ENCODE measurements around the gene SRRM2. TPM values are rescaled to one million over a fixed set of nuclear protein-coding genes. Genes with fewer than 3 reads are reported as not detected.

The SRRM2 gene
- total and polyA plus RNA-seq, 5 donors from 2014 or later = 29.8 to 1,344 (median 38.6) TPM

- DNase-seq (no peak), ATAC-seq (ENCODE audit: low read depth in 2 of 2) (no peak)
- Mint-ChIP-seq H3K27ac (no peak overlapping the region), H3K27me3 (no peaks in the 10 kb centered on the region), H3K4me3 (no peak overlapping the region), H3K9me3 (no peaks in the 10 kb centered on the region), H3K36me3 (no peaks in the 10 kb centered on the region), H3K4me1 (no peaks in the 10 kb centered on the region)
- Histone ChIP-seq H3K36me3 (ENCODE audit: control insufficient read depth, insufficient read depth, low read length) (no peaks in the 10 kb centered on the region), H3K27ac (ENCODE audit: insufficient read depth, low read length, poor library complexity, severe bottlenecking) (no peak overlapping the region), H3K9me3 (ENCODE audit: control insufficient read depth in 2 of 2, low read length in 2 of 2) (no peaks in the 10 kb centered on the region), H3K4me3 (ENCODE audit: low read depth, low read length) (no peak overlapping the region), H3K4me1 (ENCODE audit: control insufficient read depth, insufficient read depth, low read length, poor library complexity, severe bottlenecking) (no peaks in the 10 kb centered on the region), H3K27me3 (ENCODE audit: control insufficient read depth, insufficient read depth, low read length) (no peaks in the 10 kb centered on the region)
Measured at GRCh38 chr16:2737895-2738418, 14.5 kb upstream of the SRRM2 start.

GRCh38 chr16:2738615-2739014 is 13.8 kb upstream of the SRRM2 start:
- H3K36me3 Mint-ChIP-seq = no peaks in the 10 kb centered on the region
- no peaks in the 10 kb centered on the region for H3K27me3 Mint-ChIP-seq
- no peak overlapping the region for H3K4me3 ChIP-seq (ENCODE audit: low read depth, low read length)
- H3K27ac ChIP-seq (ENCODE audit: insufficient read depth, low read length, poor library complexity, severe bottlenecking) = no peak overlapping the region
- DNase-seq (no peak), ATAC-seq (ENCODE audit: low read depth in 2 of 2) (no peak)
- no peak overlapping the region for H3K4me3 Mint-ChIP-seq
- no peak overlapping the region for H3K27ac Mint-ChIP-seq
- no peaks in the 10 kb centered on the region for H3K36me3 ChIP-seq (ENCODE audit: control insufficient read depth, insufficient read depth, low read length)
- H3K4me1 ChIP-seq (ENCODE audit: control insufficient read depth, insufficient read depth, low read length, poor library complexity, severe bottlenecking) = no peaks in the 10 kb centered on the region
- no peaks in the 10 kb centered on the region for H3K27me3 ChIP-seq (ENCODE audit: control insufficient read depth, insufficient read depth, low read length)
- no peaks in the 10 kb centered on the region for H3K9me3 ChIP-seq (ENCODE audit: control insufficient read depth in 2 of 2, low read length in 2 of 2)
- no peaks in the 10 kb centered on the region for H3K9me3 Mint-ChIP-seq
- no peaks in the 10 kb centered on the region for H3K4me1 Mint-ChIP-seq

GRCh38 chr16:2739625-2740430 is 12.6 kb upstream of the SRRM2 start:
- H3K9me3 ChIP-seq (ENCODE audit: control insufficient read depth in 2 of 2, low read length in 2 of 2) = no peaks in the 10 kb centered on the region
- H3K36me3 ChIP-seq (ENCODE audit: control insufficient read depth, insufficient read depth, low read length) = no peaks in the 10 kb centered on the region
- no peak overlapping the region for H3K4me3 ChIP-seq (ENCODE audit: low read depth, low read length)
- H3K27ac ChIP-seq (ENCODE audit: insufficient read depth, low read length, poor library complexity, severe bottlenecking) = no peak overlapping the region
- peaks cover 5% of the 10 kb centered on the region for H3K27me3 Mint-ChIP-seq
- ATAC-seq (ENCODE audit: low read depth in 2 of 2) (no peak), DNase-seq (no peak)
- H3K36me3 Mint-ChIP-seq = no peaks in the 10 kb centered on the region
- H3K9me3 Mint-ChIP-seq = no peaks in the 10 kb centered on the region
- H3K27me3 ChIP-seq (ENCODE audit: control insufficient read depth, insufficient read depth, low read length) = no peaks in the 10 kb centered on the region
- no peaks in the 10 kb centered on the region for H3K4me1 Mint-ChIP-seq
- H3K4me1 ChIP-seq (ENCODE audit: control insufficient read depth, insufficient read depth, low read length, poor library complexity, severe bottlenecking) = no peaks in the 10 kb centered on the region
- no peak overlapping the region for H3K27ac Mint-ChIP-seq
- no peak overlapping the region for H3K4me3 Mint-ChIP-seq

- no peak for ATAC-seq (ENCODE audit: low read depth in 2 of 2)
- no peaks in the 10 kb centered on the region for H3K36me3 ChIP-seq (ENCODE audit: control insufficient read depth, insufficient read depth, low read length)
Measured at GRCh38 chr16:2740476-2740875, 12.0 kb upstream of the SRRM2 start.

GRCh38 chr16:2741168-2741567 is 11.3 kb upstream of the SRRM2 start:
- Mint-ChIP-seq H3K9me3 (no peaks in the 10 kb centered on the region), H3K36me3 (no peaks in the 10 kb centered on the region), H3K27me3 (peaks cover 5% of the 10 kb centered on the region), H3K4me3 (no peak overlapping the region), H3K4me1 (no peaks in the 10 kb centered on the region), H3K27ac (no peak overlapping the region)
- Histone ChIP-seq H3K4me3 (ENCODE audit: low read depth, low read length) (no peak overlapping the region), H3K27me3 (ENCODE audit: control insufficient read depth, insufficient read depth, low read length) (no peaks in the 10 kb centered on the region), H3K9me3 (ENCODE audit: control insufficient read depth in 2 of 2, low read length in 2 of 2) (no peaks in the 10 kb centered on the region), H3K4me1 (ENCODE audit: control insufficient read depth, insufficient read depth, low read length, poor library complexity, severe bottlenecking) (no peaks in the 10 kb centered on the region), H3K36me3 (ENCODE audit: control insufficient read depth, insufficient read depth, low read length) (no peaks in the 10 kb centered on the region), H3K27ac (ENCODE audit: insufficient read depth, low read length, poor library complexity, severe bottlenecking) (no peak overlapping the region)
- DNase-seq (no peak), ATAC-seq (ENCODE audit: low read depth in 2 of 2) (no peak)

More at GRCh38 chr16:2740476-2740875, 12.0 kb upstream of the SRRM2 start:
- H3K4me3 Mint-ChIP-seq = no peak overlapping the region
- peak overlapping the region in 1 of 3 donors; percentile 11 for H3K27ac Mint-ChIP-seq
- Histone ChIP-seq H3K4me1 (ENCODE audit: control insufficient read depth, insufficient read depth, low read length, poor library complexity, severe bottlenecking) (no peaks in the 10 kb centered on the region), H3K27me3 (ENCODE audit: control insufficient read depth, insufficient read depth, low read length) (no peaks in the 10 kb centered on the region), H3K27ac (ENCODE audit: insufficient read depth, low read length, poor library complexity, severe bottlenecking) (no peak overlapping the region), H3K9me3 (ENCODE audit: control insufficient read depth in 2 of 2, low read length in 2 of 2) (no peaks in the 10 kb centered on the region), H3K4me3 (ENCODE audit: low read depth, low read length) (no peak overlapping the region)
- H3K9me3 Mint-ChIP-seq = no peaks in the 10 kb centered on the region
- H3K36me3 Mint-ChIP-seq = no peaks in the 10 kb centered on the region
- H3K27me3 Mint-ChIP-seq = peaks cover 5% of the 10 kb centered on the region
- no peaks in the 10 kb centered on the region for H3K4me1 Mint-ChIP-seq
- no peak for DNase-seq

- no peaks in the 10 kb centered on the region for H3K4me1 Mint-ChIP-seq
- H3K4me1 ChIP-seq (ENCODE audit: control insufficient read depth, insufficient read depth, low read length, poor library complexity, severe bottlenecking) = no peaks in the 10 kb centered on the region
- H3K27ac Mint-ChIP-seq = no peak overlapping the region
- no peaks in the 10 kb centered on the region for H3K36me3 ChIP-seq (ENCODE audit: control insufficient read depth, insufficient read depth, low read length)
- ATAC-seq (ENCODE audit: low read depth in 2 of 2) (no peak), DNase-seq (no peak)
- H3K27me3 ChIP-seq (ENCODE audit: control insufficient read depth, insufficient read depth, low read length) = no peaks in the 10 kb centered on the region
- no peak overlapping the region for H3K4me3 Mint-ChIP-seq
- H3K27me3 Mint-ChIP-seq = peaks cover 5% of the 10 kb centered on the region
- H3K36me3 Mint-ChIP-seq = no peaks in the 10 kb centered on the region
- H3K9me3 Mint-ChIP-seq = no peaks in the 10 kb centered on the region
- no peak overlapping the region for H3K27ac ChIP-seq (ENCODE audit: insufficient read depth, low read length, poor library complexity, severe bottlenecking)
- no peaks in the 10 kb centered on the region for H3K9me3 ChIP-seq (ENCODE audit: control insufficient read depth in 2 of 2, low read length in 2 of 2)
- H3K4me3 ChIP-seq (ENCODE audit: low read depth, low read length) = no peak overlapping the region
Measured at GRCh38 chr16:2742323-2743006, 10.0 kb upstream of the SRRM2 start.

- Histone ChIP-seq H3K27me3 (ENCODE audit: control insufficient read depth, insufficient read depth, low read length) (no peaks in the 10 kb centered on the region), H3K4me3 (ENCODE audit: low read depth, low read length) (no peak overlapping the region), H3K27ac (ENCODE audit: insufficient read depth, low read length, poor library complexity, severe bottlenecking) (no peak overlapping the region), H3K36me3 (ENCODE audit: control insufficient read depth, insufficient read depth, low read length) (no peaks in the 10 kb centered on the region), H3K9me3 (ENCODE audit: control insufficient read depth in 2 of 2, low read length in 2 of 2) (no peaks in the 10 kb centered on the region), H3K4me1 (ENCODE audit: control insufficient read depth, insufficient read depth, low read length, poor library complexity, severe bottlenecking) (no peaks in the 10 kb centered on the region)
- H3K27me3 Mint-ChIP-seq = peaks cover 5% of the 10 kb centered on the region
- DNase-seq (no peak), ATAC-seq (ENCODE audit: low read depth in 2 of 2) (no peak)
- no peaks in the 10 kb centered on the region for H3K9me3 Mint-ChIP-seq
- no peaks in the 10 kb centered on the region for H3K36me3 Mint-ChIP-seq
- no peaks in the 10 kb centered on the region for H3K4me1 Mint-ChIP-seq
- no peak overlapping the region for H3K27ac Mint-ChIP-seq
- H3K4me3 Mint-ChIP-seq = no peak overlapping the region
Measured at GRCh38 chr16:2743007-2743810, 9.2 kb upstream of the SRRM2 start.

All from CD4-positive, CD25-positive, alpha-beta regulatory T cell (primary cell).